ENCODE data around the gene B4GALNT4. TPM values are rescaled to one million over a fixed set of nuclear protein-coding genes. Genes with fewer than 3 reads are reported as not detected.

B4GALNT4 gene
- total RNA-seq, 1 experiment from 2014 or later = 20.0 TPM

DNA sequence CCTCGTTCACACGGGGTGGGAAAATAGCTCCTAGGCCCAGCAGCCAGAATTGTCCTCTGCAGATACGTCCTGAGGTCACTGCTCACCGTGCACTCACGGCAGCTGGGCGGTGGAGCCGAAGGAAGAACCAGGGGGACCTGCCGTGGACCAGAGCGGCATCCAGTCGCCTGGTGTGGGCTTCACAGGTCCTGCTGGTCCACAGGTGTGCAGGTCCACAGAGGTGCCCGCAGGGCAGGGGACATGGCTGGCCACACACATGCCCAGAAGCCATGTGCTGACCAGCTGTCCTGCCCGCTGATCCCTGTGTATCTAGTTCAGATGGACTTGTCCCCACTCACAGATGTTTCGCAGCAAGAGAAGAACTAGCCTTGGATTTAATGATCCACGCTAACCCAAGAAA lies 14.1 kb downstream of the B4GALNT4 start:
- Mint-ChIP-seq H3K27me3 (ENCODE audit: insufficient read depth, unreplicated experiment) (no peaks in the 10 kb centered on the region), H3K36me3 (ENCODE audit: insufficient read depth, unreplicated experiment) (peaks cover 24% of the 10 kb centered on the region), H3K9me3 (ENCODE audit: unreplicated experiment) (no peaks in the 10 kb centered on the region), H3K4me3 (ENCODE audit: unreplicated experiment) (no peak overlapping the region), H3K27ac (ENCODE audit: low read depth, unreplicated experiment) (no peak overlapping the region), H3K4me1 (ENCODE audit: insufficient read depth, unreplicated experiment) (no peaks in the 10 kb centered on the region)
- no peak for DNase-seq (ENCODE audit: unreplicated experiment)
- BruUV-seq (replicated peaks) = no TSS peak
- intact Hi-C loops (cut with micrococcal nuclease) = no loop called here
- POLR2A ChIA-PET = interaction anchor here (1.1 kb wide), 1 partner anchor 24 kb away, joined by 3 read pairs; no protein-coding TSS in a partner anchor
- CTCF ChIA-PET = interaction anchor here (1.3 kb wide), 1 partner anchor 64 kb away, joined by 4 read pairs; no protein-coding TSS in a partner anchor
- no peak for TF ChIP-seq CTCF (IDR thresholded peaks at IDR 0.05; ENCODE audit: unreplicated experiment)

- no TSS peak for BruUV-seq (replicated peaks)
- H3K27ac Mint-ChIP-seq (ENCODE audit: low read depth, unreplicated experiment) = no peak overlapping the region
Observed at GRCh38 chr11:384511-384910, 15.2 kb downstream of the B4GALNT4 start.

DNA sequence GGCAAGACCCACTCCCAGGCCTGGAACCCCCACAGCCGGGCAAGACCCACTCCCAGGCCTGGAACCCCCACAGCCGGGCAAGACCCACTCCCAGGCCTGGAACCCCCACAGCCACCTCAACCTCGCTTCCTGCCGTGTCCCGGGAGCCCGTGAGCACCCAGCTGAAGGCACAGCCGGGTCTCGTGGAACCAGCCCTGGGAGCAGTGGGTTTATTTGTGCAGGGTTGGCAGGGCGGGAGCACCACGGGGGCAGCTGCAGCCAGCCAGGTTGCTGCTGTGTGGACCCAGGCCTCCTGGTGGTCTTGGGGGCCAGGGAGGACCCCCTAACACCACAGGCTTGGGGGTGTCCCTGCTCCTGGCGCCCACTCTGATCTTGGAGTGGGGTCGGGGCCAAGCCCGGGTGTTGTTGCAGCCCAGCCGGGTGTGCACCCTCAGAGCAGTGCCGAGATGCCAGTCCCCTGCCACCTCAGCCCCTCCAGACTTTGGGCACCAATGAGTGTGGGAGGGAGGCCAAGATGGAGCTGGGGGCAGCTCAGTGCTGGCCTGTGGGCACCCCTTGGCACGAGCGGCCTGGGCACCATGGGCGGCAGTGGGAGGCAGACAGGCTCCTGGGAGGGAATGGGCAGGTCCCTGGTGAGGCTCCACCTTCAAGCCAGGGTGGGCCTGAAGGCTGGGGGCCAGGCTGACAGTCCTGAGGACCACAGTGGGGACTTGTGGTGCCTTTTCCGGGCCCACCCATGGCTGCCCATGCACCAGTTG lies 16.5 kb downstream of the B4GALNT4 start:
- TF ChIP-seq CTCF (IDR thresholded peaks at IDR 0.05; ENCODE audit: unreplicated experiment) = no peak
- H3K27me3 Mint-ChIP-seq (ENCODE audit: insufficient read depth, unreplicated experiment) = no peaks in the 10 kb centered on the region
- intact Hi-C loops (cut with micrococcal nuclease) = no loop called here
- no TSS peak for BruUV-seq (replicated peaks)
- ChIA-PET POLR2A (interaction anchor here (1.6 kb wide), 1 partner anchor 21 kb away, joined by 5 read pairs; no protein-coding TSS in a partner anchor), CTCF (no interaction called here)
- DNase-seq (ENCODE audit: unreplicated experiment) = no peak
- no peak overlapping the region for H3K27ac Mint-ChIP-seq (ENCODE audit: low read depth, unreplicated experiment)
- no peak overlapping the region for H3K4me3 Mint-ChIP-seq (ENCODE audit: unreplicated experiment)
- H3K4me1 Mint-ChIP-seq (ENCODE audit: insufficient read depth, unreplicated experiment) = no peaks in the 10 kb centered on the region
- H3K36me3 Mint-ChIP-seq (ENCODE audit: insufficient read depth, unreplicated experiment) = peaks cover 4% of the 10 kb centered on the region
- H3K9me3 Mint-ChIP-seq (ENCODE audit: unreplicated experiment) = no peaks in the 10 kb centered on the region

More at GRCh38 chr11:384511-384910, 15.2 kb downstream of the B4GALNT4 start:
- Mint-ChIP-seq H3K4me1 (ENCODE audit: insufficient read depth, unreplicated experiment) (no peaks in the 10 kb centered on the region), H3K36me3 (ENCODE audit: insufficient read depth, unreplicated experiment) (peaks cover 13% of the 10 kb centered on the region), H3K27me3 (ENCODE audit: insufficient read depth, unreplicated experiment) (no peaks in the 10 kb centered on the region), H3K9me3 (ENCODE audit: unreplicated experiment) (no peaks in the 10 kb centered on the region), H3K4me3 (ENCODE audit: unreplicated experiment) (no peak overlapping the region)
- CTCF ChIA-PET = no interaction called here
- no peak for TF ChIP-seq CTCF (IDR thresholded peaks at IDR 0.05; ENCODE audit: unreplicated experiment)
- no peak for DNase-seq (ENCODE audit: unreplicated experiment)
- intact Hi-C loops (cut with micrococcal nuclease) = no loop called here
- POLR2A ChIA-PET = interaction anchor here (1.1 kb wide), 1 partner anchor 23 kb away, joined by 3 read pairs; no protein-coding TSS in a partner anchor

DNA sequence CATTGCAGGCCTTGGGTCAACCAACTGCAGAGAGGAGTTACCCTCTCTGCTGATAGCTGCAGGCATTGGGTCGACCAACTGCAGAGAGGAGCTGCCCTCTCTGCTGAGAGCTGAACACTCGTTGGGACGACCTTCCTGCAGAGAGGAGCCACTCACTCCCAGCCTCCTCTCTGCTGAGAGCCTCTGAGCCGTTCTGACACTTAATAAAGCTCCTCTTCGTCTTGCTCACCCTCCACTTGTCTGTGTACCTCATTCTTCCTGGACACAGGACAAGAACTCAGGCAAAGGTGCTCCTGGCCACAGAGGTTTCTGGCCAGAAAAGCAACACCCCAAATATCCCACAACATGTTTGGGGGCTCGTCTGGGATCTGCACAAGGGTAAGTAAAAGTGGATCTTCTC lies 17.2 kb downstream of the B4GALNT4 start:
- intact Hi-C loops (cut with micrococcal nuclease) = no loop called here
- no peak overlapping the region for H3K27ac Mint-ChIP-seq (ENCODE audit: low read depth, unreplicated experiment)
- H3K9me3 Mint-ChIP-seq (ENCODE audit: unreplicated experiment) = no peaks in the 10 kb centered on the region
- no peak for DNase-seq (ENCODE audit: unreplicated experiment)
- no peak for TF ChIP-seq CTCF (IDR thresholded peaks at IDR 0.05; ENCODE audit: unreplicated experiment)
- no peaks in the 10 kb centered on the region for H3K27me3 Mint-ChIP-seq (ENCODE audit: insufficient read depth, unreplicated experiment)
- peaks cover 5% of the 10 kb centered on the region for H3K36me3 Mint-ChIP-seq (ENCODE audit: insufficient read depth, unreplicated experiment)
- ChIA-PET CTCF (interaction anchor here (0.8 kb wide), 1 partner anchor 62 kb away, joined by 4 read pairs; no protein-coding TSS in a partner anchor), POLR2A (interaction anchor here (1.6 kb wide), 1 partner anchor 22 kb away, joined by 5 read pairs; no protein-coding TSS in a partner anchor)
- H3K4me1 Mint-ChIP-seq (ENCODE audit: insufficient read depth, unreplicated experiment) = peaks cover 5% of the 10 kb centered on the region
- H3K4me3 Mint-ChIP-seq (ENCODE audit: unreplicated experiment) = no peak overlapping the region
- BruUV-seq (replicated peaks) = no TSS peak
